Stimulated activated CD4-positive, alpha-beta T cell treated with anti-CD3 and anti-CD28 coated beads, Interleukin-4, amount 100 ng/mL, for 4 hours (primary cell): Measurements from ENCODE around the gene SNTG2.
"Not testable (repeated sequence)": the region's sequence is repeated elsewhere in the genome, so short reads cannot be mapped to it uniquely, and the experiment has no call there.

ENCODE experiments used
- DNase-seq, 2 experiments: peaks; one replicate each; pipeline ENCODE4 v3.0.0-alpha.2; 2020

SNTG2 gene

DNA sequence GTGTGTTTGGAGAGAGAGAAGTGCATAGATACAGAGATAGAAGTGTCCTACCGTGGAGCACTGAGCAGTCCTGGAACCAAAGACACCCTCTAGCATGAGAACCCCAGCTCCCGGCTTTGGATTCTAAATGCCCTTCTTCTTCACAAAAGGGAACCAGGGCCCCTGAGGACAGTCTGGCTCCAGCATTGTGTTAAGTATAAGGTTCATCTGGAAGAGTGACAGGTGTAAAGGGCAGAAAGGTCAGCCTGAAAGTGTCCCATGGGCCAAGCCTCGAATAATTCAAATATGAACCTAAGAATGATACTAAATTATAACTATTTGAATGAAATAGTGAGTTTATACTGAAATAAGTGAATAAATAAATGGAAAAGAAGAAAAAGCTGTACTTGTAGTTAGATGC, 109.7 kb downstream of the SNTG2 start:
- DNase-seq, result no peak

DNA sequence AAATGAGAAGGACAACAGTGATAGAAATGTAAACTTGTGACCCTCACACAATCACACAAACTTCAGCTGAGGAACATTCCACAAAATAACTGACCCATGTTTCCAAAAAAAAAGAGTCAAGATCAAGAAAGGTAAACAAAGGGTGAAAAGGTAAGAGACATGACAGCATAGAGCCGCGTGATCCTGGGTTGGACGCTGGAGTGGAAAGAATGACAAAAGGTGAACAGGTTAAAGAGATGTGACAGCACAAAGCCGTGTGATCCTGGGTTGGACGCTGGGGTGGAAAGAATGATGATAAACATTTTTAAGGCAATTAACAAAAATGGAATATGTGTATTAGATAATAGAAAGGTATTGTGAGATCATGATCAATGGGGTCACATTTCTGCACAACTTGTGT, 110.3 kb downstream of the SNTG2 start:
- DNase-seq, result no peak

DNA sequence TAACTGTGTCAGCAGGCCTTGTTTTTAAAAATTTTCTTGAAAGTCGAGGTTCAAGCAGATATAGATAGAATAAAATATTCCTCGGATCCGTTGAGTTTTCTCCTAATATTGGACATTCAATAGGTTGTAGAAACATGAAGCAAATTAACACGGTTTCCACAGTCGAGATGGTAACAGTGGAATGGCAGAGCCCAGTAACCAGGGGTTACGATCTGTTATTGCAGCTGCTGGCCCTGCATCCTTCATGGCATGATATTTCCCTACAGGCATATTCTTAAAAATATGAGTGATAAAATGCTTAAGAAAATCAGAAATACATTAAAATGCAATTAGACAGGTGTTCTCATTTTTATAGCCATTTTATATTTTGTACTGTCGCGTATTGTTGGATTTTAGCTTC, 117.6 kb downstream of the SNTG2 start:
- DNase-seq, result no peak

DNA sequence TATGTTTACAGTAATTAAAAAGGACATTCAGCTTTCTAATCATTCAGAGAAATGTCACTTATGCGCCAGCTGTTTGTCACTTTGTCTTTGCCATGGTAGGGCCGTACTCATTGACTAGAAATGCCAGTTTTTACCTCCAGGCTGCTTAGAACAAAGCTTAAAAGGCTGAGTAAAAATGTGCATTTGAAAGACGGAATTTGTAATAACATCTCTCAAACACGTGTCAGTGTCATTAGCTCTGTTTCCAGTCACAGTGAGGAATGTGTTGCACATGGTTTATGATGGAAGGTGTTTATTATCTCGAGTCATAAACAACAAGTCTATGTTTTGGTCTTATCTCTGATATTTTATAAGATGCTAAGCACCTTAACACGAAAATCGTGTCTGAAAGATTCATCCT, 118.2 kb downstream of the SNTG2 start:
- no peak for DNase-seq

DNA sequence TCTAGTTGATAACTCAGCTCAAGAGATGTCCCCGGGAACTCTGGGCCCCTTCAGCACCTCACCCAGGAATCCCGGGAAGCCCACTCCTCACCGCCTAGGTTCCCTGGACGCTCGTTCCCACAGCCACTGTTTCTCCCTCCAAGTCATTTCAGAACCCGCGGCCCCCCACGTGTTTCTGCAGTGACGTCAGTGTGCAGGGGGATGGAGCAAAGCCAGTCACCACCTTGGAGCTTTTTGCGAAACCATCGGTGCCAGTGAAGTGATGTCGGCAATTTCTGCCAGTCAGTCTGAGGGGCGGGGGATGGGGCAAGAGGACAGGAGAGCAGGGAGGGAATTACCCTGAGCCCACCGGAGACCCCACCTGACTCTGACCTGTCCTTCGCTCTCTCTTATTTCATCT, 119.2 kb downstream of the SNTG2 start:
- no peak for DNase-seq

DNA sequence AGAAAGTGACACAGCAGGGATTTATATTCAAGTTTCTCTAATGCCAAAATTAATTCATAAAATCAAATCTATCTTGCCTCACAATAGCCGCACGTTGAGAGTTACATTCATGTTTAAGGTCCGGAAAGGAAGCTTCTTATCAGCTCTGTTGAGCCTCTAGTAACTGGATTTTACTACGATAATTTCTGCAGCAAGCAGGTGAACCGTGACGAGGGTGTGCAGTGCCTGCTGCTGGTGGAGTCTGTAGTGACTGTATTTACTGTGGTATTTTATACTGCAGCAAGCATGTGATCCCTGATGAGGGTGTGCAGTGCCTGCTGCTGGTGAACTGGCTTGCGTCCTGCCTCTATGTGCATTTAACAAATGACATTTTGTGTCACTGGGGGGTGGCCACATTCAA, 120.0 kb downstream of the SNTG2 start:
- DNase-seq, result no peak

DNA sequence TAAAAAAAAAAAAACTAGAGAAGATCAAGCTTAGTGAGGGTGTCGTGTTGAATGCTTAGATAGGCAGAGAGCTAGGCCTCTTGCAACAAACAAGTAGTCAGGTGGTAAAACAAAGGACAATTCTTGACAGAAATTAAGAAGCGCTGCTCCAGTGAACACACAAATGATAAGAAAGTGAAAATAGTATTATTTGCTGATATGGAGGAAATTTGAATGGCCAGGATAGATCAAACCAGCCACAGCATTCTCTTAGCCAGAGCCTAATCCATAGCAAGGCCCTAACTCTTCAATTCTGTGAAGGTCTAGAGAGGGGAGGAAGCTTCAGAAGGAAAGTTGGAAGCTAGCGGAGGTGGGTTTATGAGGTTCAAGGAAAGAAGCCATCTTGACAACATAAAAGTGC, 121.0 kb downstream of the SNTG2 start:
- DNase-seq, result no peak

DNA sequence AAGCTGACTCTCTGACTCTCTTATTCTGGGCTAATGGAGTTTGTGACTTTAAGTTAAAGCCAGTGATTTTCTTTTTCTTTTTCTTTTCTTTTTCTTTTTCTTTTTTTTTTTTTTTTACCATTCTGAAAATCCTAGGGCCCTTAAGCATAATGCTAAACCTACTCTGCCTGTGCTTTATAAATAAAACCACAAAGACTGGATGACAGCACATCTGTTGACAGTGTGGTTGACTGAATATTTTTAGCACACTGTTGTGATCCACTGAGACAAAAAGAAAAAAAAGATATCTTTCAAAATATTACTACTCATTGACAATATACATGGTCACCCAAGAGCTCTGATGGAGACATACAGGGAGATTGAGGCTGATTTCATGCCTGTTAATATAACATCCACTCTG, 121.6 kb downstream of the SNTG2 start:
- DNase-seq, result no peak

DNA sequence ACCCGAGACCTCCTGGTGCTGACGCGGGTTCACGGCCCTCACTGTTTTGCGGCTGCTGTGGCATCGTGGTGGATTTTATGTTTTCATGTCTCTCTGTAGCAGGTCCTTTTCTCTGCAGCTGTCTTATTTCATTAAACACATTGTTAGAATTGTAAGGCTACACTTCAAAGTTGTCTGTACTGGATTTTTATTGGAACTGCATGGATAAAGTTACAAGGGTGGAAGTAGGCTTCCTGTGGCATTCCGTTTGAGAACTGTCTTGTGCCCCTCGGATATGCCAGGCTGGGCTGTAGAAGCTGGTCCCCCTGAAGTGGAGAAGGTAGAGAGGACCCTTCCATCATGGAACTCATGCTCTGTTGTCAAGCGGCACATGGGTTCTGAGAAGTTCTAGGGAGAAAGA, 127.3 kb downstream of the SNTG2 start:
- no peak for DNase-seq

DNA sequence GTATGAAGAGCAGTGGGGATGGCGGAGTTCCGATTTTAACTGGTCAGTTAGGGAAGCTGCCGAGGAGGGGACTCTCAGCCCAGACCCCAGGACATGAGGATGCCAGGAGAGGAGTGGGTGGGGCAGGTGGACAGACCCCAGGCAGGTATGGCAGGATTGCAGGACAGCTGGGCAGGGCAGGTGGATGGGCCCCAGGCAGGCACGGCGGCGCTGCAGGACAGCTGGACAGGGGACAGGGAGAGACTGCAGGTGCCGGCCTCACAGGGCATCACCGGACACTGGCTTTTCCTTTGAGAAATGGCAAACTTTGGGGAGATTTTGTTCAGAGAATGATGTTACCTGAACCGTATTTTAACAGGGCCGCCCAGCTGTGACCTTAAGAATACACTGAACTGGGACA, 127.7 kb downstream of the SNTG2 start:
- no peak for DNase-seq

DNA sequence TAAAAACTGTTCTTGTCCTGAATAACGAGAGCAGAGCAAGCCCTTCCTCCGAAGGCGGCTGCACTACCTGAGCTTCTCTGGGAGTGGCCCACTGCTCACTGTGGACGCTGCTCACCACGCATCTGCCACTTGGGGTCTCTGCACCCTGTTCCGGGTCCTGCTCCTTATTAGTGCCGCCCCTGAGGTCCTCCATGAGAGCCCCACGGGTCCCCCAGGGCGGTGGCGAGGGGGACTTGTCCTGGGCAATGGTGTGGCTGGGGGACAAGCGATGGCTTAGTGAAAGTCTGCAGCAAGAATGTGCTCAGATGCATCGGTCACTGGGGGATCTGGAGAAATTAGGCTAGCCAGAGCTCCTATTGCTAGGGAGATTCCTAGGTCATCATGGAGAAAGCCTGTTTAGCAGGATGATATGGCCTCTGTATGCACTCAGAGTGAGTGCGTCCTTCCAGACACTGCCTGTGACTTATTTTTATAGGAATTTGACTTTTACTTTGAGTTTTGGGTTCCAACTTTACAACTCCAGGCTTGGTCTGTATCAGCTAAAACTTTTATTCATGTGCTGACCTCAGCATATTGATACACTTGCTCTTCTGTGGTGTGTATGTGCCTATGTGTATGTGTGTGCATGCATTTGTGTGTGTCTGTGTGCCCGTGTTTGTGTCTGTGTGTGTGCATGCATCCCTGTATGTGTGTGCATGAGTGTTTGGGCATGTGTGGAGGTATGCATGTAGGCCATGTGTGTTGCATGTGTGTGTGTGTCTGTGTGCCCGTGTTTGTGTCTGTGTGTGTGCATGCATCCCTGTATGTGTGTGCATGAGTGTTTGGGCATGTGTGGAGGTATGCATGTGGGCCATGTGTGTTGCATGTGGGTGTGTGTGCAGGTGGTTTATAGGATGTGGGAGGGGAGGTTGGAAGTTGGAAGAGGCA, 129.5 kb downstream of the SNTG2 start:
- no peak for DNase-seq

DNA sequence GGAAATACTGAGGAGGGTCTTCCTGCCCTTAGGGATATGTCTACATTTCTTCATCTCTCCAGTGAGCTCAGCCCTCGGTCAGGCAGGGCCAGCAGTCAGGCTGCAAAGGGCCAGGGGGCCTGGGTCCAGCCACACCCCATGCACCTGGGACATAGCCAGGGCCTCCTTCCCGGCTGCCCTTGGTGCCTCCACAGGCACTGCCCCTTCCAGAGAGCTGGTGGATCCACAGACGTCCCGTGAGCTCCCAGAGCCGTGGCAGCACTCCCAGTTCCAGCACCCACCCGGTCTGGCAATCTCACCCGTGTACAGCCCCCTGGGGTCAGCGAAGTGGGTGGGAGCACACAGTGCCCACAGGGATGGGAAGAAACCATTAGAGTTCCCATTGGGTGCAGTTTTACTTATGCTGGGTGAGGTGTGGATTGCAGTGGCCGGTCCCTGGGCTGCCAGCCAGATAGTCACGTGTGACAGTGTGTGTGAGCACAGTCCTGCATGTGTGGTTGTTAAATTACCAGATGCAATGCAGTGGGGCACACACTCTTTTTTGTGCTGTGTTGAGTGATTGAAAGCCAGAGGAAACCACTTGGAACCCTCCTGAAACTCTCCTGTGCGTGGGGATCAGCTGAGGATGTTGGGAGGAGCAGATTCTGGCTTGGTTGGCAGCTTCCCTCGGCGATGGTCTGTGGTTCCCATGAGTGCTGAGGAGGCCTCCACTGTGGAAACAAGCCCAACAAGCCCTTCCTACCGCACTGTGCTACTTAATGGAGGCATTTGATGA, 131.0 kb downstream of the SNTG2 start:
- DNase-seq, result no peak

DNA sequence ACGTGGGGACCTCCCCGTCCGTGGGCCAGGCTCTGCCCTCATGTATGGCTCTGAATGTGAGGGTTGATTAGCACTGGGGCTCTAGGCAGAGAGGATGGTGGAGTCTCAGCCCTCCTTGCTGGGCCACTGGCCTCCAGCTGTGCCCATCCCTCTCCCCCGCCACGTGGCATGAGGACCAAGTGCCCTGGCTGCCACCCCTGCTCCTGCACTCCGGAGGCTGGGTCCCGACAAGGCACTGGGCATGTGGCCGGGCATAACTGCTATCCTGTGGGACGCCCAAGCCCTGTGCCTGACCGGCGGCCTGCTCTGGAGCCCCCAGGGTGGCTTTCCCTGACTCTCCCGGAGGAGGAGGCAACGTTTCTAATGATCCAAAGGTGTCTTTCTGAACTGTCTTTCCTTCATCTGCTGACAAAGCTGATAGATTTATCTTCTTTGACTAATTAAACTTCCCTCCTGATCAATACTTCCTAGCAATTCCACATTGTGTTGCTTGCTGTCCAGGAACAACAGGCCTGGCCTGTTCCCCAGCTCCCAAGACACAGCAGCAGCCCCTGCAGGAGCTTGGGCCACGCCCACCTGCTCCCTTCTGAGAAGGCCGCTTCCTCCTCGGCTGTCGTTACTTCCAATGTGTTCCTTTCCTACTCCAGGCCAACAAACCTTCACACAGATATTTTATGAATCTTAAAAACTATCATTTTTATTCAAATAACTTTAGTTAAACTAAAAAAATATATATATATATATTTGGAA, 132.0 kb downstream of the SNTG2 start:
- no peak for DNase-seq

DNA sequence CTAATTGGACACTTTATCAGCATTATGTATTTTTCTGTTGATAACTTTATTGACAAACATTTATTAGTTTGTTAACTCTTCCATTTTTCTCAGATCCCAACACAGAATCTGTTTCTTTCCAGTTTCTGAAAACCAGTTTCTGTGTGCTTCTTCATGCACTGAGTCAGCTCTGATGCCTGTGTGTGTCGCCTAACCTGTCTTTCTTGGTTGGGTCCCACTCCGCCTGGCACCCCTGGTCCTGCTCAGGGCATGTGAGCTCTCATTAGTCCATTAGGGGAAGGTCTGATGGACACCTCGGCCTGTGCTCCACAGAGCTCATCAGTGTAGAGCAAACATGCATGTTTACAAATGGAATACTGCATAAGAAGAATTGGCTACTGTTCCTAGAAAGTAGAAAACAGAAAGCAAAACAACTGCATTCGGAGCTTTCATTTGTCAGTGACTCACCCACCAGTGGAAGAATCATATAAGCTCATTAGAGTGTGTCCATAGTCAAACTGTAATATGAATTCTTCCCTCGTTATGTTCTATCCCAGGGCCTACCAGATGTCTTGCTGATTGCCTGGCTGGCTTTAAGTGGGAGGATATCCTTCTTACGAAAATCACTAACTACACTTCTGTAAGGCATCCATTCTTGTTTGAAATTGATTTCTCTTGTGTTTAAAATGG, 137.7 kb downstream of the SNTG2 start:
- no peak for DNase-seq

DNA sequence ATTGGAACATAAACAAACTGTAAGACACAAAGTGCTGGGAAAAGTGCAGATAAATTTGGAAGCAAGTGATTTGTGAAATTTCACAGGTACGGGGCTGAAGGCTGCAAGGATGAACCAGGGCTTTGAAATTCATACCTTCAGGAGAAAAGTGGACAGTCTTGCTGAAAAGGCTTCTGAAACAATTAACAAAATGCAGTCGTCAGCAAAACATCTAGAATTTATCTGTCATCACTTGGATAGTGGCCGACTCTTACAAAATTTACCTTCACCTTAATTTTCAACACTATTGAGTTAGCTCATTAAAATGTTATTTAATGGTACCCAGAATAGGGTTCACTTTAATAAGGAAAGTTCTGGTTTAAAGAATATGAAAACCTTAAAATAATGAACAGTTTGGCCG, 138.3 kb downstream of the SNTG2 start:
- no peak for DNase-seq

DNA sequence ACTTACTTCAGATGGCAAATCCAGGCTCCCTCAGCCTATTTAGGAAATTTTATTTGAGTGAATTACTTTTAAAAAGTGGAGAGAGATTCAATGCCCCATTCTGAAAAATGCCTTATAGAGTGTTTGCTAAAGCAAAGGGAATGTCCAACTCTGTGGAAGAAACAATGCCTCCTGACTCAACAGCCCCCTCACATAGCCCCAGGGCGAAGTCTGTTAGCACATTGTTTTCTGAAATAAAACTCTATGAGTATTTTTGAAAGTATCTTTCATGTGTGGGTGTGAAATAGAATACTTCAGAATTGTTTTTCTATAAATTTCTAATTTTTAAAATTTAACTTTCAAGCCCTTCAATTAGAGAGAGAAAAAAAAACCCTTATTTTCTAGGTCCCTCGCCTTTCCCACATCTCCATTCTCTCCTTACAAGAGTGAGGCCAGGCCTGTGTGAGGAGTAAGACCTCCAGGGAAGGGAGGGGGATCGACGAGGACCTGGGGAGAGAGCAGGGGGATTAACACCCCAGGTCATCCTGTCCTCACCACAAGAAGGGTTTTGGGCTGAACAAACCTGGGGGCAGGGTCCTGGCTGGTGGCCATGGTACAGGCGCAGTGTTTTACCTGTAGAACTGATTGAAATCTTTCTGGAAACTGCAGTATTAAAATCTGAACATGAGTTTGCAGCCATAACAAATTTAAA, 141.4 kb downstream of the SNTG2 start:
- no peak for DNase-seq

DNA sequence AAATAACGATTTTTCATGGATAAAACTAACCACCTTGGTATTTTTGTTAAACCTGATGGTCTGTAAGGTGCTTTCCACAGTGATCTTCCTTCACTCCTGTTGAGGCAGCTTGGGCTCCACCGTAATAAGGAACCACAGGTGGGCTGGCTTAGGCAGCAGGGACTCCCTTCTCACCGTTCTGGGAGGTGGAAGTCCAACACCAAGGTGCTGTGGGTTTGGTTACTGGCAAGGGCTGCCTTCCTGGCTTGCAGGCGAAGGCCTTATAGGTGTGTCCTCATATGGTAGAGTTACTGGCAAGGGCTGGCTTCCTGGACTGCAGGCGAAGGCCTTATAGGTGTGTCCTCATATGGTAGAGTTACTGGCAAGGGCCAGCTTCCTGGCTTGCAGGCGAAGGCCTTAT, 143.0 kb downstream of the SNTG2 start:
- DNase-seq, result not testable (repeated sequence)

DNA sequence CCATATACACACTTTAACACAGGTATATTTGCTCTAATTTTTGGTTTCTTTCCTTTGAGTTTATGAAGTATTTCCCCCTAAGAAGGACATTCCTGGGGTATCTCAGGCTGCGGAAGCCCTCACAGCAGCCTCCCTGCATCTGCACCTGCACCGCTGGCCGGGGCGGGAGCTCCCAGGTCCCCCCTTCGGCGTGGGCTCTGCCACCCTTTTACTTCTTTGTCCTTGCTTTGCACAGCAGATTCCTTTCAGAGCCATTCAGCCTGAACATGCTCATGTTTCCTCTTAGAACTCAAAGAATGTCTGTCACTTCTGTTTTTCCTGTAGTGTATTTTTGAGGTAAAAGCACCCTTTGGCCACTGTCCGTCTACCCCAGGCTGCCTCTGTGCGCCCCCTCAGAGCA, 146.5 kb downstream of the SNTG2 start:
- no peak for DNase-seq

DNA sequence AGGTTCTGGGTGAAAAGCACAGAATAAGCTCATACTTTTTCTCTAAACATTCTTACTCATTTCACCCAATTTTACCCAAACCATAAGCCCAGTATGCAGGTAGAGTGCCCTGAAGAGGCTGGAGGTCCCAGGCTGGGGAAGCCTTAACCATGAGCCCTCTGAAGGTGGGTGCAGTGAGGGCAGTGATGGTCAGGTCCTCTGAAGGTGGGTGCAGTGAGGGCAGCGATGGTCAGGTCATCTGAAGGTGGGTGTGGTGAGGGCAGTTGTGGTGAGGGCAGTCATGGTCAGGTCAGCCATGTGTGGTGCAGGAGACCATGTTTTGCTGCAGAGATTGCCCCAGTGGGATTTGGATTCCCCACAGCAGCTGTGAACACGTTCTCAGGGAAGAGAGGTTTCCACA, 148.8 kb downstream of the SNTG2 start:
- DNase-seq, result no peak

DNA sequence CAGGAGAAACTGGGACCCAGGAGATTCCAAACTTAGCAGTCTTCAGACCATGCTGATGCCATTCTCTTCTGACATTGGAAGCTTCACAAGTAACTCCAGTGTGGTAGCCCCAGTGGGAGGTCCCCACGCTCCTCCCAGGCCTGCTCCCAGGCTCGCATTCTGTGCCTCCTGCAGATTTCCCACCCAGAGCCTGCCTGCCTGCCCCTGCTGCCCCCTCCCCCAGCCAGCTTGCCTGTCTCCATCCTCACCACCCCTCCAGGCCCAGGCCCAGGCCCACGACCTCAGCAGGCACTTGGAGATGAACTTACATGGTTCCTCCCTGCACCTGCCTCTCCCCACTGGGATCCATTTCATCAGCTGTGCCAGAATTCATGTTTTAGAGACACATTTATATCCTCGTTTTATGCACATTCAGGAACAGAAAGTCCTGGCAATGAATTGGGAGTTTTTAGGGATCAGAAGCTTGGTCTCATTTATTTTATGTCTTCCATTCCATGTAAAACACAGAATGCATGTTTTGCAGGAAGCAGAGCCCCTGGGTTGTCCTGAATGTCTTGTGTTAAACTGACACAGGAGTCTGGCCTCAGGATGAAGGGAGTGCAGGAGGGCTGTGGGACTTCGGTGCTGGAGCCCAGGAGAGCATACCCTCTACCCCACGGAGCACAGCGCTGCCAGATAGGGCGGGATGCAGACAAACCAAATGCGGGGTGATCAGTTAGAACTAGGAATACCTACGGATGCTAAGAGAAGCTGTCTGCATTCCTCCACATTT, 150.5 kb downstream of the SNTG2 start:
- no peak for DNase-seq

DNA sequence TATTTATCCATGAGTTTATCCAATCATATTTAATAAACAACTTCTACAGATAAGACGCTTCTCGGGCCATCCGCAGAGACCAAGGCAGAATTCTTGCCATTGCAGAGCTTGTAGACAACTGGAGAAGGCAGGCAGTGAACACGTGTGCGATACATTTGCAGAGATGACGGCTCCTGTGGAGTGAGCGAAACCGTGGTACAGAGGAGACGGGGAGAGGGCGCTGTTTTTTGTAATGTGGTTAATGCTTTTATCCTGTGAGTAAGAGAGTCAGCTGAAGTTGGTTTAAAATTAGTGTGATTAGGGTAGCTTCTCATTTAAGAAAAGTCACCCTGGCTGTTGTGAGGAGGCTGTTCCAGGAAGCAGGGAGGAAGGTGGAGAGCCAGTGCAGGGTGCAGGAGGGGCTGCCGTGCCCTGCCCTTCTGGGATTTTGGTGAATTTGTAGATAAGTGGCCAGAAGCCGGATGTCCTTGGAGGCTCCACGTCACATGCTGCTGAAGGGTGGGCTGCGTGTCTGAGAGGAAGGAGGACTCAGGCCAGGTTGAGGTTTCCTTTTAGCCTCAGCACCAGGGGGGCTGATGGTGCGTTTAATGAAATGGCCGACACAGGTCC, 151.4 kb downstream of the SNTG2 start:
- DNase-seq, result no peak
